Measurements from ENCODE around the gene DNAH11. TPM values are rescaled to one million over a fixed set of nuclear protein-coding genes. Genes with fewer than 3 reads are reported as not detected.

DNAH11 gene
- total RNA-seq: under 1 TPM; 0.10 to 0.62 (median 0.23) TPM

GRCh38 chr7:21542891-21543527, at the start of gene DNAH11:
DNAH11 (plus strand) TSS chr7:21543039; CDS start chr7:21543246, 207 bp downstream.
- intact Hi-C loops (cut with DNase I; ENCODE audit: low total_unique reads) (no loop called here), in situ Hi-C loops (cut with MboI; ENCODE audit: low sequenced_read_pairs in 4 of 4) (no loop called here)
- ATAC-seq (peak in 1 of 2 donors; percentile 58), DNase-seq (no peak)
- Histone ChIP-seq H3K4me3 (peak within 1 kb of the TSS; percentile 49 to 65 (median 57)), H3K36me3 (no peaks in the 10 kb centered on the region), H3K4me1 (peaks cover 0 to 9% of the 10 kb centered on the region in 2 donors), H3K27me3 (peaks cover 19 to 42% (median 29%) of the 10 kb centered on the region in 3 donors), H3K9me3 (no peaks in the 10 kb centered on the region), H3K27ac (no peak within 1 kb of the TSS)
- TF ChIP-seq POLR2A (IDR thresholded peaks at IDR 0.05): no peak
- no peak for TF ChIP-seq CTCF (IDR thresholded peaks at IDR 0.05 in 4 of 5, conservative IDR thresholded peaks at IDR 0.05 in 1 of 5)

- Histone ChIP-seq H3K4me3 (no peak overlapping the region), H3K36me3 (no peaks in the 10 kb centered on the region), H3K9me3 (no peaks in the 10 kb centered on the region), H3K27me3 (no peaks in the 10 kb centered on the region), H3K4me1 (no peaks in the 10 kb centered on the region), H3K27ac (no peak overlapping the region)
- DNase-seq (no peak), ATAC-seq (no peak)
- no peak for TF ChIP-seq POLR2A (IDR thresholded peaks at IDR 0.05)
- TF ChIP-seq CTCF (IDR thresholded peaks at IDR 0.05 in 4 of 5, conservative IDR thresholded peaks at IDR 0.05 in 1 of 5): no peak
- in situ Hi-C loops (cut with MboI; ENCODE audit: low sequenced_read_pairs in 4 of 4) (no loop called here), intact Hi-C loops (cut with DNase I; ENCODE audit: low total_unique reads) (no loop called here)
Observed at GRCh38 chr7:21495731-21496130, 47.1 kb upstream of the DNAH11 start.

GRCh38 chr7:21497072-21497471, 45.8 kb upstream of the DNAH11 start:
- H3K36me3 ChIP-seq: no peaks in the 10 kb centered on the region
- TF ChIP-seq CTCF (IDR thresholded peaks at IDR 0.05 in 4 of 5, conservative IDR thresholded peaks at IDR 0.05 in 1 of 5) (no peak), POLR2A (IDR thresholded peaks at IDR 0.05) (no peak)
- no peak for DNase-seq
- no peak for ATAC-seq
- no peaks in the 10 kb centered on the region for H3K27me3 ChIP-seq
- H3K4me3 ChIP-seq: no peak overlapping the region
- H3K27ac ChIP-seq: no peak overlapping the region
- in situ Hi-C loops (cut with MboI; ENCODE audit: low sequenced_read_pairs in 4 of 4): no loop called here
- no peaks in the 10 kb centered on the region for H3K9me3 ChIP-seq
- H3K4me1 ChIP-seq: no peaks in the 10 kb centered on the region
- intact Hi-C loops (cut with DNase I; ENCODE audit: low total_unique reads): no loop called here

GRCh38 chr7:21500117-21500832, 42.6 kb upstream of the DNAH11 start:
- H3K9me3 ChIP-seq: no peaks in the 10 kb centered on the region
- no peak overlapping the region for H3K4me3 ChIP-seq
- intact Hi-C loops (cut with DNase I; ENCODE audit: low total_unique reads): loop anchor here (10.0 kb wide), 1 partner anchor 725 kb away; no protein-coding TSS in a partner anchor
- no peak for TF ChIP-seq CTCF (IDR thresholded peaks at IDR 0.05 in 4 of 5, conservative IDR thresholded peaks at IDR 0.05 in 1 of 5)
- no peak for TF ChIP-seq POLR2A (IDR thresholded peaks at IDR 0.05)
- no peak overlapping the region for H3K27ac ChIP-seq
- H3K36me3 ChIP-seq: no peaks in the 10 kb centered on the region
- no peak for ATAC-seq
- no peaks in the 10 kb centered on the region for H3K27me3 ChIP-seq
- no peak for DNase-seq
- no peaks in the 10 kb centered on the region for H3K4me1 ChIP-seq
- in situ Hi-C loops (cut with MboI; ENCODE audit: low sequenced_read_pairs in 4 of 4): loop anchor here (10.0 to 25.0 kb wide), 3 partner anchors 235 to 245 kb away; no protein-coding TSS in a partner anchor
